HepG2 (cell line): ENCODE data around the gene BAMBI. TPM values are rescaled to one million over a fixed set of nuclear protein-coding genes. Genes with fewer than 3 reads are reported as not detected.

Source experiments
- ATF1 ChIP-seq: IDR thresholded peaks from 2 replicates; pipeline ENCODE4 v1.6.1; 2016; ENCODE audit warnings: mild to moderate bottlenecking, control low read depth
- CHD2 ChIP-seq: IDR thresholded peaks from 2 replicates; pipeline ENCODE4 v1.6.1; 2011; ENCODE audit warnings: low read depth, low read length, improper control_type of control experiment
- FOSL2 ChIP-seq: sonication (generic); formaldehyde crosslinking; IDR thresholded peaks from 2 replicates; pipeline ENCODE4 v1.4.0; 2020; ENCODE audit warnings: missing genetic modification reagents
- HDAC1 ChIP-seq: sonication (generic); formaldehyde crosslinking; IDR thresholded peaks from 2 replicates; pipeline ENCODE4 v1.5.1; 2020; ENCODE audit warnings: mild to moderate bottlenecking, missing genetic modification reagents
- HOXD1 ChIP-seq: sonication (generic); formaldehyde crosslinking; IDR thresholded peaks from 2 replicates; pipeline ENCODE4 v1.5.0; 2020; ENCODE audit warnings: missing genetic modification reagents
- KMT2A ChIP-seq: sonication (generic); formaldehyde crosslinking; IDR thresholded peaks from 2 replicates; pipeline ENCODE4 v1.4.0; 2020; ENCODE audit warnings: missing genetic modification reagents
- NCOA5 ChIP-seq: sonication (generic); formaldehyde crosslinking; IDR thresholded peaks from 2 replicates; pipeline ENCODE4 v1.4.0; 2020; ENCODE audit warnings: missing genetic modification reagents
- RAD51 ChIP-seq: fragments of 450-650 bp; IDR thresholded peaks from 2 replicates; pipeline ENCODE4 v1.6.1; 2016; ENCODE audit warnings: borderline replicate concordance
- RBAK ChIP-seq: sonication (generic); formaldehyde crosslinking; IDR thresholded peaks from 2 replicates; pipeline ENCODE4 v1.5.1; 2020; ENCODE audit warnings: mild to moderate bottlenecking, missing genetic modification reagents
- RBM22 ChIP-seq: fragments of 200-400 bp; formaldehyde crosslinking; optimal IDR thresholded peaks from 2 replicates; pipeline ENCODE3; 2017; ENCODE audit warnings: mild to moderate bottlenecking, low read length, moderate library complexity
- RFX3 ChIP-seq: IDR thresholded peaks from 2 replicates; pipeline ENCODE4 v1.6.1; 2016; ENCODE audit warnings: missing biosample characterization, missing genetic modification reagents
- SIX4 ChIP-seq: sonication (generic); formaldehyde crosslinking; IDR thresholded peaks from 2 replicates; pipeline ENCODE4 v1.4.0; 2020; ENCODE audit warnings: missing genetic modification reagents
- ZNF460 ChIP-seq: sonication (generic); formaldehyde crosslinking; IDR thresholded peaks from 2 replicates; pipeline ENCODE4 v1.5.1; 2020; ENCODE audit warnings: missing genetic modification reagents, mild to moderate bottlenecking, borderline replicate concordance
- ZNF552 ChIP-seq: sonication (generic); formaldehyde crosslinking; IDR thresholded peaks from 2 replicates; pipeline ENCODE4 v1.9.0; 2022; ENCODE audit warnings: missing genetic modification reagents, mild to moderate bottlenecking, borderline replicate concordance
- ZNF569 ChIP-seq: sonication (generic); formaldehyde crosslinking; IDR thresholded peaks from 2 replicates; pipeline ENCODE4 v1.5.0; 2020; ENCODE audit warnings: mild to moderate bottlenecking, missing genetic modification reagents, moderate library complexity, borderline replicate concordance
- ZNF672 ChIP-seq: sonication (generic); formaldehyde crosslinking; IDR thresholded peaks from 2 replicates; pipeline ENCODE4 v1.8.1; 2022; ENCODE audit warnings: missing genetic modification reagents
- ZNF703 ChIP-seq: sonication (generic); formaldehyde crosslinking; IDR thresholded peaks from 2 replicates; pipeline ENCODE4 v1.5.1; 2020; ENCODE audit warnings: missing genetic modification reagents, mild to moderate bottlenecking, moderate library complexity, borderline replicate concordance
- ZNF891 ChIP-seq: sonication (generic); formaldehyde crosslinking; IDR thresholded peaks from 2 replicates; pipeline ENCODE4 v1.5.0; 2020; ENCODE audit warnings: mild to moderate bottlenecking, missing genetic modification reagents
- polyA plus RNA-seq, 8 experiments: library from polyadenylated mRNA; depleted of rRNA in 3 of 8; stranded (reverse) in 7 of 8; unstranded in 1 of 8; fragments of >200 nt; fragmentation: Illumina TruSeq in 4 of 8; extraction: Trizol in 4 of 8; gene quantifications; 2 replicates each; pipeline versions ENCODE4 v1.2.1 to v1.2.3, GENCODE V29; 2011 to 2016; ENCODE audit warnings: low read depth in 4 of 8, missing spikeins in 1 of 8, mixed read lengths in 1 of 8; ENCODE audit not compliant: insufficient read depth in 1 of 8
- total RNA-seq, 5 experiments: library from RNA; depleted of rRNA; stranded (reverse); fragments of >200 nt; fragmentation: Illumina TruSeq; extraction: Trizol; gene quantifications; 2 replicates each; pipeline ENCODE4 v1.2.3, GENCODE V29; 2016; ENCODE audit warnings: low read depth in 1 of 5
- TF ChIP-seq, protein P1 (sequence below): sonication (generic); formaldehyde crosslinking; conservative IDR thresholded peaks from 2 replicates; pipeline ENCODE4 v1.8.0; 2022; ENCODE audit warnings: mild to moderate bottlenecking, moderate library complexity, missing genetic modification reagents
- TF ChIP-seq, protein P2 (sequence below): IDR thresholded peaks from 2 replicates; pipeline ENCODE4 v1.6.1; 2016; ENCODE audit warnings: mild to moderate bottlenecking, missing biosample characterization, missing genetic modification reagents
- TF ChIP-seq, protein P3 (sequence below): sonication (generic); formaldehyde crosslinking; IDR thresholded peaks from 2 replicates; pipeline ENCODE4 v1.4.0; 2020; ENCODE audit warnings: mild to moderate bottlenecking, missing genetic modification reagents
- TF ChIP-seq, protein P4 (sequence below): sonication (generic); formaldehyde crosslinking; IDR thresholded peaks from 2 replicates; pipeline ENCODE4 v1.4.0; 2020; ENCODE audit warnings: missing genetic modification reagents
- TF ChIP-seq, protein P5 (sequence below): IDR thresholded peaks from 2 replicates; pipeline ENCODE4 v1.6.1; 2016; ENCODE audit warnings: missing genetic modification reagents, missing compliant biosample characterization

BAMBI gene
- total and polyA plus RNA-seq, 2 of the 13 experiments (the other 11 are each of a cell fraction or from before 2014, with no cell fraction given): 12.0 to 23.6 TPM

DNA sequence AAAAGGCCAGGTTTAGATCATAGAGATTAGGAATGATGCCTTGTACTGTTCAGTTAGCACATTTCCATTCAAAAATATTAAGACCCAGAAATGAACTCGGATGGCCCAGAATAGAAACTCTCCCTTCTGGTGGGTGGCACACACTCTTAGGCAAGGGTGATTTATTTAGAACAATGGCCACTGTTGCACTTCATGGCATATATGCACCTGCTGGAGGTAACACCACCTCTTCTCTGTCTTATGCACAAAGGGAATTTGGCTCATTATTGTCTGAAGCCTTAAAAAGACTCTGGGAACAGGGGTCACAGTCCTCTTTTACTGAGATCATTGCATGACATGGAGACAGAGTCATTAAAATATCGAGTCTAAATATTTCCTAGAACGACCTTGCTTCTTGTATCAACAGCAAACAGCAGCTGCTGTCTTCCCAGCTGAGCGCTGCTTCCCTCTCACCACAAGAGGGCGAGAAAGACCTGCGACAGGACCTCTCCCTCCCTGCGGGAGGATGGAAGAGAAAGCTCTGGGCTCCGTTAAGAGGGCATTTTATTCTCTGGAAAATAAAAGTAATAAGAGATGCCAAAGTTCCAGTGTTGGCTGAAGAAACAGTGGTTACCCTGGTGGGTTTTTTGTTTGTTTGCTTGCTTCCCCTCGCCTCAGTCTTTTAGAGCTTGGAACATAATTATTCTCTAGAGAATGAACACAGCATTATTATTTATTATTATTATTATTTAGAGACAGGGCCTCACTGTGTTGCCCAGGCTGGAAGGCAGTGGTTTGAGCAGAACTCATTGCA, 13.5 kb upstream of the BAMBI start (continued):
- TF ChIP-seq, protein P1, sequence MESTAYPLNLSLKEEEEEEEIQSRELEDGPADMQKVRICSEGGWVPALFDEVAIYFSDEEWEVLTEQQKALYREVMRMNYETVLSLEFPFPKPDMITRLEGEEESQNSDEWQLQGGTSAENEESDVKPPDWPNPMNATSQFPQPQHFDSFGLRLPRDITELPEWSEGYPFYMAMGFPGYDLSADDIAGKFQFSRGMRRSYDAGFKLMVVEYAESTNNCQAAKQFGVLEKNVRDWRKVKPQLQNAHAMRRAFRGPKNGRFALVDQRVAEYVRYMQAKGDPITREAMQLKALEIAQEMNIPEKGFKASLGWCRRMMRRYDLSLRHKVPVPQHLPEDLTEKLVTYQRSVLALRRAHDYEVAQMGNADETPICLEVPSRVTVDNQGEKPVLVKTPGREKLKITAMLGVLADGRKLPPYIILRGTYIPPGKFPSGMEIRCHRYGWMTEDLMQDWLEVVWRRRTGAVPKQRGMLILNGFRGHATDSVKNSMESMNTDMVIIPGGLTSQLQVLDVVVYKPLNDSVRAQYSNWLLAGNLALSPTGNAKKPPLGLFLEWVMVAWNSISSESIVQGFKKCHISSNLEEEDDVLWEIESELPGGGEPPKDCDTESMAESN (CRISPR knock-in tag): no peak
- TF ChIP-seq HOXD1 (CRISPR knock-in tag) (no peak), RAD51 (no peak), ZNF672 (CRISPR knock-in tag) (no peak), ZNF569 (no peak), FOSL2 (CRISPR knock-in tag) (peak; percentile 44), HDAC1 (CRISPR knock-in tag) (no peak), RFX3 (CRISPR knock-in tag) (no peak), NCOA5 (CRISPR knock-in tag) (no peak), SIX4 (CRISPR knock-in tag) (no peak), ZNF460 (CRISPR knock-in tag) (no peak), CHD2 (no peak), ZNF891 (CRISPR knock-in tag) (no peak), RBM22 (no peak), ZNF703 (CRISPR knock-in tag) (no peak), RBAK (CRISPR knock-in tag) (no peak), ATF1 (no peak), ZNF552 (no peak), KMT2A (CRISPR knock-in tag) (no peak)
- TF ChIP-seq, protein P2, sequence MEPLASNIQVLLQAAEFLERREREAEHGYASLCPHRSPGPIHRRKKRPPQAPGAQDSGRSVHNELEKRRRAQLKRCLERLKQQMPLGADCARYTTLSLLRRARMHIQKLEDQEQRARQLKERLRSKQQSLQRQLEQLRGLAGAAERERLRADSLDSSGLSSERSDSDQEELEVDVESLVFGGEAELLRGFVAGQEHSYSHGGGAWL (CRISPR knock-in tag): no peak
- TF ChIP-seq, protein P3, sequence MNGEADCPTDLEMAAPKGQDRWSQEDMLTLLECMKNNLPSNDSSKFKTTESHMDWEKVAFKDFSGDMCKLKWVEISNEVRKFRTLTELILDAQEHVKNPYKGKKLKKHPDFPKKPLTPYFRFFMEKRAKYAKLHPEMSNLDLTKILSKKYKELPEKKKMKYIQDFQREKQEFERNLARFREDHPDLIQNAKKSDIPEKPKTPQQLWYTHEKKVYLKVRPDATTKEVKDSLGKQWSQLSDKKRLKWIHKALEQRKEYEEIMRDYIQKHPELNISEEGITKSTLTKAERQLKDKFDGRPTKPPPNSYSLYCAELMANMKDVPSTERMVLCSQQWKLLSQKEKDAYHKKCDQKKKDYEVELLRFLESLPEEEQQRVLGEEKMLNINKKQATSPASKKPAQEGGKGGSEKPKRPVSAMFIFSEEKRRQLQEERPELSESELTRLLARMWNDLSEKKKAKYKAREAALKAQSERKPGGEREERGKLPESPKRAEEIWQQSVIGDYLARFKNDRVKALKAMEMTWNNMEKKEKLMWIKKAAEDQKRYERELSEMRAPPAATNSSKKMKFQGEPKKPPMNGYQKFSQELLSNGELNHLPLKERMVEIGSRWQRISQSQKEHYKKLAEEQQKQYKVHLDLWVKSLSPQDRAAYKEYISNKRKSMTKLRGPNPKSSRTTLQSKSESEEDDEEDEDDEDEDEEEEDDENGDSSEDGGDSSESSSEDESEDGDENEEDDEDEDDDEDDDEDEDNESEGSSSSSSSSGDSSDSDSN (CRISPR knock-in tag): no peak
- TF ChIP-seq, protein P4, sequence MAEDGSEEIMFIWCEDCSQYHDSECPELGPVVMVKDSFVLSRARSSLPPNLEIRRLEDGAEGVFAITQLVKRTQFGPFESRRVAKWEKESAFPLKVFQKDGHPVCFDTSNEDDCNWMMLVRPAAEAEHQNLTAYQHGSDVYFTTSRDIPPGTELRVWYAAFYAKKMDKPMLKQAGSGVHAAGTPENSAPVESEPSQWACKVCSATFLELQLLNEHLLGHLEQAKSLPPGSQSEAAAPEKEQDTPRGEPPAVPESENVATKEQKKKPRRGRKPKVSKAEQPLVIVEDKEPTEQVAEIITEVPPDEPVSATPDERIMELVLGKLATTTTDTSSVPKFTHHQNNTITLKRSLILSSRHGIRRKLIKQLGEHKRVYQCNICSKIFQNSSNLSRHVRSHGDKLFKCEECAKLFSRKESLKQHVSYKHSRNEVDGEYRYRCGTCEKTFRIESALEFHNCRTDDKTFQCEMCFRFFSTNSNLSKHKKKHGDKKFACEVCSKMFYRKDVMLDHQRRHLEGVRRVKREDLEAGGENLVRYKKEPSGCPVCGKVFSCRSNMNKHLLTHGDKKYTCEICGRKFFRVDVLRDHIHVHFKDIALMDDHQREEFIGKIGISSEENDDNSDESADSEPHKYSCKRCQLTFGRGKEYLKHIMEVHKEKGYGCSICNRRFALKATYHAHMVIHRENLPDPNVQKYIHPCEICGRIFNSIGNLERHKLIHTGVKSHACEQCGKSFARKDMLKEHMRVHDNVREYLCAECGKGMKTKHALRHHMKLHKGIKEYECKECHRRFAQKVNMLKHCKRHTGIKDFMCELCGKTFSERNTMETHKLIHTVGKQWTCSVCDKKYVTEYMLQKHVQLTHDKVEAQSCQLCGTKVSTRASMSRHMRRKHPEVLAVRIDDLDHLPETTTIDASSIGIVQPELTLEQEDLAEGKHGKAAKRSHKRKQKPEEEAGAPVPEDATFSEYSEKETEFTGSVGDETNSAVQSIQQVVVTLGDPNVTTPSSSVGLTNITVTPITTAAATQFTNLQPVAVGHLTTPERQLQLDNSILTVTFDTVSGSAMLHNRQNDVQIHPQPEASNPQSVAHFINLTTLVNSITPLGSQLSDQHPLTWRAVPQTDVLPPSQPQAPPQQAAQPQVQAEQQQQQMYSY (CRISPR knock-in tag): no peak
- TF ChIP-seq, protein P5, sequence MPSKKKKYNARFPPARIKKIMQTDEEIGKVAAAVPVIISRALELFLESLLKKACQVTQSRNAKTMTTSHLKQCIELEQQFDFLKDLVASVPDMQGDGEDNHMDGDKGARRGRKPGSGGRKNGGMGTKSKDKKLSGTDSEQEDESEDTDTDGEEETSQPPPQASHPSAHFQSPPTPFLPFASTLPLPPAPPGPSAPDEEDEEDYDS: no peak
